GM21360 (cell line): ENCODE results near the gene MERTK.

ENCODE experiments used
- ATAC-seq: cut with Tn5 transposase; IDR thresholded peaks from one replicate; pipeline ENCODE4 v1.9.1; 2021; ENCODE audit warnings: mild to moderate bottlenecking, moderate library complexity; ENCODE audit not compliant: unreplicated experiment

MERTK gene

DNA sequence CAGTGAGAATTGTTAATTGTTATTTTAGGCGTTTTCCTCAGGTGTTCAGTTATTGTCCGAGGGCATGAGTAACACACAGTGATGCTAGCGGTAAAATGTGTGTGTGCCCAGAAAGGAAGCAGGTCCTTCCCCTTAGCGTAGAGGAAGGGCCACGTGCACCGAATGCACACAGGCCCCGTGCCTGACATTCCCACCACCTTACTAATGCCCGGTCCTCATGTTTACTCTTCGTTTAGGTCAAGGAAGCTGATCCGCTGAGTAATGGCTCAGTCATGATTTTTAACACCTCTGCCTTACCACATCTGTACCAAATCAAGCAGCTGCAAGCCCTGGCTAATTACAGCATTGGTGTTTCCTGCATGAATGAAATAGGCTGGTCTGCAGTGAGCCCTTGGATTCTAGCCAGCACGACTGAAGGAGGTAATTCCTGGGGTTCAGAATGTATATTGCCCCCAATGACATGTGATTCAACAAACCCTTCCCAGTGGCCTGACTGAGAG lies 76.7 kb downstream of the MERTK start:
- ATAC-seq: no peak

DNA sequence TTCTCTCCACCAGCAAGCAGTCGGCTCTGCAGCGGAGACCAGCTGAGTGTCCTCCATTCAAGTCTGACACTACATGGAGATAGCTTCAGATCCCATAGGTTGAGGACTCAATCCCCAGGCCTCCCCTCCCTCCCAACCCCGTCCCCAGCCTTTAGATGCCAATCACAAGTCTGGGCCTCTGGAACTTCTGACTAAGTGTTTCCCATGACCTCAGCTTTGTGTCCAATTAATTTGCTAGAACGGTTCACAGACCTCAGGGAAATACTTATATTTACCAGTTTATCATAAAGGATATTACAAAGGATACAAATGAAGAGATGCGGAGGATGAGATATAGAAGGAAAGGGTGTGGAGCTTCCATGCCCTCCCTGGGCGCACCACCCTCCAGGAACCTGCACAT lies 77.4 kb downstream of the MERTK start:
- no peak for ATAC-seq

DNA sequence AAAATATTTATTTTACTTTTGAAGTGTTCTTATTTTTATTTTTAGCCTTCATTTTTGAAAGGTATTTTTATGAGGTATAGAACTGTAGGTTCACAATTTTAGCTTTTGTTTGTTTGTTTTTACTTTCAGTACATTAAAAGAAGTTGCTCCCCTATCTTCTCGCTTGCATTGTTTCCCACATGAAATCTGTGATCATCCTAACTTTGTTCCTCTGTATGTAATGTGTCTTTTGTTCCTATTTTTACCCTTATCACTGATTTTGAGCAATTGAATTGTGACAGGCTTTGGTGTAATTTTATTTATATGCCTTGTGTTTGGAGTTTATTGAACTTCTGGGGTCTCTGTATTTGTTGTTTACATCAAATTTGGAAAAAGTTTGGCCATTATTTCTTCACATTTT lies 78.8 kb downstream of the MERTK start:
- ATAC-seq: no peak

DNA sequence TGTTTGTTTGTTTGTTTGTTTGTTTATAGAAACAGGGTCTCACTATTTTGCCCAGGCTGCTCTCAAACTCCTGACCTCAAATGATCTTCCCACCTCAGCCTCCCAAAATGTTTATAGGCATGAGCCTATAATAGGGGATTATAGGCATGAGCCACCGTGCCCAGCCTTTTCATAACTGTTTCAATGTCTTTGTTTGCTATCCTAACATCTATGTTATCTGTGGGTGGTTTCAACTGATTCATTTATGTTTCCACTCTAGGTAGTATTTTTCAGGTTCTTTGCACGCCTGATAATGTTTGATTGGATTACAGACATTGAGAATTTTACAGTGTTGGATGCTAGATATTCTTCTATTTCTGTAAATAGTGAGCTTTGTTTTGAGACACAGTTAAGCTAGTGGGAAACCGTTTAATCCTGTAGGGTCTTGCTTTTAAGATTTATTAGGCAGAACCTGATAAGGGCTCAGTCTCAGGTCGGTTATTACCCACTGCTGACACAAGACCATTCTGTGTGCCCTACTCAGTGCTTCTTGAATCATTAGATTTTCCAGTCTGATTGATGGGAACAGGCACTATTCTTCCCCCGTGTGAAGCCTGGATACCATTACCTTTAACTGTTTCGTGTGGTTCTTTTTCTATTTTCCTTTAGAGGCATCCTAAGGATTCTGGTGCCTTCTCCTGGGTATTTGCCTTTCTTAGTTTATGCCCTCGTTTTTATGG lies 80.2 kb downstream of the MERTK start:
- ATAC-seq: no peak

DNA sequence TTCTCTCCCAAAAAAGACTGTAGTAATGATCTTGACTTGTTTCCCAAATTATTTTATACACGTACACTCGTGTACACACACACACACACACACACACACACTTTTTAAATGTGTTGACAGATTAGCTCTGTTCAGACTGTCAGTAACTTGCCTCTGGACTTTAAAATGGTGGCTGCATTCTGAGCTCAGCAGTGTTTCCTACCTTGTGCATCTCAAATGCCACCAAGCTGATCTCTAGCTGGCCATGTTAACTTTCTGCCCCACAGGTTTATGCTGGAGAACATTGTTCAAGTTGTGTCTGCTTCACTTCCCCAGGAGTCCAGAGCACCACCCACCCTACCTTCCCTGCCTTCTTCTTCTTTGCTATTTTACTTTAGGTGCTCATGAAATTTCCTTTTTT lies 83.3 kb downstream of the MERTK start:
- ATAC-seq: no peak

DNA sequence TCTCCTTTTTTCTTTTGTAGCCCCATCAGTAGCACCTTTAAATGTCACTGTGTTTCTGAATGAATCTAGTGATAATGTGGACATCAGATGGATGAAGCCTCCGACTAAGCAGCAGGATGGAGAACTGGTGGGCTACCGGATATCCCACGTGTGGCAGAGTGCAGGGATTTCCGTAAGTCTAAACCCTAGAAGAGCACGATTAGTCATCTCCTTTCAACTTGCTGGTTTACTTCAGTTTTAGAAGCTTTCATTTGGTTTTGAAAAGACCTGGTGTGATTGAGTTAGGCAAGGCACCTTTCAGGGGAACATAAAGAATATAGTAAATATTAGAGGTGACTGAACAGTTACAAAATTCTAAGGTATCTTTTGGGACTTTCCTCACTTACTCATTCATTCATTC lies 84.4 kb downstream of the MERTK start:
- no peak for ATAC-seq

DNA sequence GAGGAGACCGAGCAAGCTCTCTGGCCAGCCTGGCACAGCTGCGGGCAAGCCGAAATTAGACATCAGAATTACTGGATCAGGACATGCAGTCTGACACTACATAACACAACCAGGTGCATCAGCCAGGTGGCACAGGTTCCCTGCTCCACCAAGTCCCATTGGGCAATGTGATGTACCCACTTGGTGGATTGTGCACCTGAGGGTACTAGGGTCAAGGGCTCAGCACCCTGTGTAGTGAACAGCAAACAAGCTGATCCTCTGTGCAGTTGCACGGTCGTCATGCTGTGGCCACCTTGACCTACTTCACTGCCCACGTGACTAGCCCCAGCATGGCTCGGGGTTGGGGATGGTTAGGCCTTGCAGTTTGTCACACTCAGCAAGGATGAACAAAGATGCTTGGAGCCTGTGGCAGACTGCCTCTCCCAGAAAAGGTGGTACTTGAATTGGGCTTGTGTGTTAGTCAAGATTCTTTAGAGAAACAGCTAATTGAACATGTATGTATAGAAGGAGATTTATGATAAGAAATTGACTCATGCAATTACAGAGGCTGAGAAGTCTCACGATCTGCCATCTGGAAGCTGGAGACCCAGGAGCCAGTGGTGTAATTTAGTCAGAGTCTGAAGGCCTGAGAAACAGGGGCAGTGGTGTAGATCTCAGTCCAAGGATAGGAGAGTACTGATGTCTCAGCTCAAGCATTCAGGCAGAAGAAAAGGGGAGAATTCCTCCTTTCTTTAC lies 85.2 kb downstream of the MERTK start:
- ATAC-seq: no peak

DNA sequence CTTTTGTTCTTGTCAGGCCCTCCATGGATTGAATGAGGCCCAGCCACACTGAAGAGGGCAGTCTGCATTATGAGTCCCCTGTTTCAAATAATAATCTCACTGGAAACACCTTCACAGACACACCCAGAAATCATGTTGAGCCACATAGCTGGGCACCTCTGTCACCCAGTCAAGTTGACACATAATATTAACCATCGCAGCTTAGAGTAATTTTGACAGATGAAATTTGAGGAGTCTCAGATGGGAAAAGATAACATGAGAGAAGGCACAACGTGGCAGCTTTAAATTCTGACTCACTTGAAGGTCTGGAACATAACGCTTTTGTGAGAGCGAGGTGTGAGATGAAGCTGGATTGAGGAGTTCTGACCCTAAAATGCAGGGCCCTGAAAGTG lies 85.8 kb downstream of the MERTK start:
- no peak for ATAC-seq

DNA sequence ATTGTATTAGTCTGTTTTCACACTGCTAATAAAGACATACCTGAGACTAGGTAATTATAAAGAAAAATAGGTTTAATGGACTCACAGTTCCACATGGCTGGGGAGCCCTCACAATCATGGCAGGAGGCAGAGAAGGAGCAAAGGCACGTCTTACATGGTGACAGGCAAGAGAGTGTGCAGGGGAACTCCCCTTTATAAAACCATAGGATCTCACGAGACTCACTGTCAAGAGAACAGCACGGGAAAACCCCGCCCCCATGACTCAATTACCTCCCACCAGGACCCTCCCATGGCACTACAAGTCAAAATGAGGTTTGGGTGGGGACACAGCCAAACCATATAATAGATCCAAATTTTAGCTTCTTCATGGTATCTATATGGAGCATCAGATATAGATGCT lies 87.1 kb downstream of the MERTK start:
- ATAC-seq: no peak

DNA sequence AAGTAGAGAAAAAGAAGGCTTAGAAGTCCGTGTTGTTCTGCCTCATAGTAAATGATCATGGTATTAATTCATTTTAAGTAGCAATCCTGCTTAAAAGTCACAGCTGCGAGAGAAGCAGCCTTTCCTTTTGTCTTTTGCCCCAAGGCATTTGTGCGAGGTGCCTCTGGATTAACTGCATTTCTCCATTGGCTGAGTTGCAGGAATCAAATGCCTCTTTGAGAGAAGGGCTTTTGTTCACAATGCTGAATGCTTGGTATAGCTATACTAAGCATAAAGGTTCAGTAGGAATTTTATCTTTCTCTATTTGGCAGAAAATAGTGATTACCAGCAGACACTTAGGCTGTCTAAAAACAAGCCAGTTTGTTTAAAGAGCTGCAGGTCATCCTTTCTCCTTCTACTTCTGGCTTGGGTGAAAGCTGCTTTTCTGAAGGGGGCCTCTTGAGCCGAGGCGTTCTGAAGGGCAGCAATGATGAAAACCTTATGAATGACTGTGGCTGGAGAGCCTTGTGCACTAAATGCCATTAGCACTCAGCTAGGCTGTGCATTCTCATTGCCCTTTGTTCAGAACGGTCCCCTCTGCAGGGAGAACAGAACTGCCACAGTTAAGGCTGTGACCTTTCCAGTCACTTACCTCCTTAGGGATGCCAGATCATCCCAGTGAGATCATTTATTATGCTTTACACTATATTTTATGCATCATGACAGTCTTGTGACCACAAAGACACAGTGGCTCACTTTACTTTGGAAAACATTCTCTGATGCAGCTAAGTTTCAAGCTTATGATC lies 87.9 kb downstream of the MERTK start:
- ATAC-seq: no peak

DNA sequence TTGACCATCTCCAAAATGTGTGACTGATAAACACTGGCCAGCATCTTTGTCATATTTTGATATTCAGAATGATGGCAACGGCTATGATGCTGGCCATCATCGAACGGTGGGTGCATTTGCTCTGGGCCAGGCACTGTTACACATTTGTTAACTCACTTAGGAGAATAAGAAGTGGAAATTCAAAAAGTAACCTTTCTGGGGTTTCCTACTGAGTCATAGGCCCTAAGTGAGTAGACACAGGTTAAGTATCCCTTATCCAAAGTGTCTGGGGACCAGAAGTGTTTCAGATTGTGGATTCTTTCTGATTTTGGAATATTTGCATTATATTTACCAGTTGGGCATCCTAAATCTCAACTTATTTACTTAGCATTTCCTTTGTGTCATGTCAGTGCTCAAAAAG lies 92.0 kb downstream of the MERTK start:
- no peak for ATAC-seq

DNA sequence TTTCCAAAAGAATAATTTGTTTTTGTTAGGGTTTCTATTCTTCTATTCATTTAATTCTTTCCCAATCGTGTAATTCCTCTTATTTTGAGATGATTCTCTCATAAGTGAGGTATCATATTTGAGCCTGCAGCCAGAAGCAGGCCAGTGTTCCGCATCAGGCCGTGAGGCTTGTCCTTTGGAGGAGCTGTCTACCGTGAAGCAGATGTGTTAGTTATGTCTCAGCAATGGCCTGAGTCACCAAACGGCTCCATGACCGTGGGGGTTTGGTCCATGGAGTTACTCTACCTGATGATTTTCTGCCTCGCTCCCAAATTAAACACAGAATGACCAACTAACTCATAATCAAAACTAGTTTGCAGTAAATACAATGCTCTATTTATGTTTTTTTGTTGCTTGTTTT lies 92.4 kb downstream of the MERTK start:
- ATAC-seq: no peak

DNA sequence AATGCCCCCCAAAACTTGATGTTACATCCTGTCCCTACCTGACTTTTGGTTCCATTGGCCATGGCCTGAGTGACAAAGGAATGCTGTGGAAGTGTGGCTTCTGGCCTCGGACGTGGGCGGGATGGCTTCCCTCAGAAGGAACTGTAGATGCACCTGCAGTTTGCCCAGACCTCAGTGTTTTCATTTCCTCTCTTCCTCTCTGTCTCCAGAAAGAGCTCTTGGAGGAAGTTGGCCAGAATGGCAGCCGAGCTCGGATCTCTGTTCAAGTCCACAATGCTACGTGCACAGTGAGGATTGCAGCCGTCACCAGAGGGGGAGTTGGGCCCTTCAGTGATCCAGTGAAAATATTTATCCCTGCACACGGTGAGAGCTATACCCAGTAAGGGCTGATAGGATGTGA lies 95.6 kb downstream of the MERTK start:
- no peak for ATAC-seq

DNA sequence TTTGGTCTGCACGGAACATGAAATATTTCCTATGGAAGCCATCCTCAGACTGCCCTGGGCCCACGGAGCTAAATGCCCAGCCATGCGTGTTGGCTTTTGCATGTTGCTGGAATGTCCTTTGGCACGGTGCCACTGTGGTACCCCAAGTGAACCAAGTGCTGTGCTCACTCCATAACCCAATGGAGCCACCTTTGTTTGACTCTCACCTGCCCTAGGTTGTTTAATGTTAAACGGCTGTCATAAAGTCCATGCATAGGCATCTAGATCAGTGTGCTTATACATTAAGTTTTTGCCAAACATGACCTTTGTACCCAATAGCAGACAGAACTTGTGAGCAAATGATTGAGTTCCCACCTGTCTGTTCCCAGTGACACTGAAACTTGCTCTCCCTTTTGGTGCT lies 96.7 kb downstream of the MERTK start:
- no peak for ATAC-seq

DNA sequence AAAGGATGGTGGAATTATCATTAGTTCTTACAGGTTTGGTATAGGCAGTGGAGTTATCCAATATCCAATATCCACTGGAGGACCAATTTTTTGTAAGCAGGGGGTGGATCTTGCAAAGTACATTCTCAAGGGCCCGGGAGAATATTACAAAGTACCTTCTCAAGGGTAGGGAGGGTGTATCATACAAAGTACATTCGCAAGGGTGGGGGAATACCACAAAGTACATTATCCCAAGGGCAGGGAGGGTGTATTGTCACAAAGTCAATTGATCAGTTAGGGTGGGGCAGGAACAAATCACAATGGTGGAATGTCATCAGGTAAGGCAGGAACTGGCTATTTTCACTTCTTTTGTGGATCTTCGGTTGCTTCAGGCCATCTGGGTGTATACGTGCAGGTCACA lies 101.4 kb downstream of the MERTK start:
- ATAC-seq: no peak

DNA sequence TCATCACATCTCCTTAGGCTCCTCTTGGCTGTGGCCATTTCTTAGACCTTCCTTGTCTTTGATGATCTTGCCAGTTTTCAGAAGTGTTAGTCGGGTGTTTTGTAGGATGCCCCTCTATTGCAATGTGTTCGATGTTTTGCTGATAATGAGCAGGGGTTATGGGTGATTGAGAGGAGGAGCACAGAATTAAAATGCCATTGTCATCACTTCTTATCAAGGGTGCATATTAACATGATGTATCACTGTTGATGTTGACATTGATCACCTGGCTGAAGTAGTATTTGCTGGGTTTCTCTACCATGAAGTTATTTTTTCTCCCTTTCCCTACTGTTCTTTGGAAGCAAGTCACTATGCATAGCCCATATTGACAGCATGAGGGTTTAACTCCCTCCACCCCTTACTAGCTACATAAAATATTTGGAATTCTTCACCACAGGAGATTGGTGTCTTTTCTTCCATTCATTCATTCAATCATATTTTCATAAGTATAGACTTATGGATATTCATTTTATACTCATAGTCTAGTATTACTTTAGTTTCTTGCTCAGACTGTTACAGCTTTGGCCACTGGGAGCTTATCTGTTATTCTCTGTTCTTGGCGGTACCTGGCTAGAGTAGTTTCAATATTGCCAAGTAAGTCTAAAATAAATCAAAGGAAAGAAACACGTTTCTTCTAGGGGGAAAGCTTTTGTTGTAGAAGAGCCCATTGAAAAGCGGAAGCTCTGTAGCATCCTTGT lies 102.2 kb downstream of the MERTK start:
- no peak for ATAC-seq

DNA sequence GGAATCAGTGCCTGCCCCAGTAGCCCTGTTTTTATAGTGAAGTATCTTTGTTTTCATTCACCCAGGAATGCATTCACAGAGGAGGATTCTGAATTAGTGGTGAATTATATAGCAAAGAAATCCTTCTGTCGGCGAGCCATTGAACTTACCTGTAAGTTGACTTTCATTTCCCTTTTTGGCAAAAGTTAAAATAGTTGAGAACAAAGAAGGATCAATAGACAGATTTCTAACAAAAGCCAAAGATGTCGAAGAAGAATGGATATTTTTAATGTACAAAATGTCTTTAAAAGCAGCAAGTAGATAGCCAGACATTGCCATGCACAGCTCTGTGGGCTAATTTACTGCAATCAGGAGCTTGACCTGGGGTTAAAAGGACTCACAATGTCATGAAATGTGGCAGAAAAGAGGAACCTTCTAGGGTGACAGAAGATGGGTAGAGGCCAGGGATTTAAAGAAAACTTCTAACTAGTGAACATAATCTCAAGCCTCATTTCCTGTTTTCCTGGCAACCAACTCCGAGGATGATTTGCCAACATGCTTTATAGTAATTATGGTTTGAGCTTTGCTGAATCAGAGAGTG lies 102.8 kb downstream of the MERTK start:
- ATAC-seq: no peak

DNA sequence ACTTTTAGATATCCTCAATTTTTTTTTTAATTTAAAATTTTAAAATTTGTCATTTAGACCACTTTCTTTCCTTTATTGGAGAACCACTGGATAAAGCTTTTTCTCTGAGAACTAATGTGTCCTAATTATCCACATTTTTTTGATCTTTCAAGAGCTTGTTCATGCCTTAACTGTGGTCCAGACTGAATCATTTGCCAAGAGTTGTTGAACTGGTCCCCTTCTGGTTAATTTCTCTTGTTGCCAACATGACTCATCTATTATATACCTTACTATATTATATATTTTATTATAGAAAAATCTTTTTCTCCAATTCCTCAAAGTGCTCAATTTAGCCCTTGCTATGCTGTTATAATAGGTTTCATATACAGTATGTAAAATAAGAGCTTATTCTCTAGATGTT lies 103.5 kb downstream of the MERTK start:
- no peak for ATAC-seq

DNA sequence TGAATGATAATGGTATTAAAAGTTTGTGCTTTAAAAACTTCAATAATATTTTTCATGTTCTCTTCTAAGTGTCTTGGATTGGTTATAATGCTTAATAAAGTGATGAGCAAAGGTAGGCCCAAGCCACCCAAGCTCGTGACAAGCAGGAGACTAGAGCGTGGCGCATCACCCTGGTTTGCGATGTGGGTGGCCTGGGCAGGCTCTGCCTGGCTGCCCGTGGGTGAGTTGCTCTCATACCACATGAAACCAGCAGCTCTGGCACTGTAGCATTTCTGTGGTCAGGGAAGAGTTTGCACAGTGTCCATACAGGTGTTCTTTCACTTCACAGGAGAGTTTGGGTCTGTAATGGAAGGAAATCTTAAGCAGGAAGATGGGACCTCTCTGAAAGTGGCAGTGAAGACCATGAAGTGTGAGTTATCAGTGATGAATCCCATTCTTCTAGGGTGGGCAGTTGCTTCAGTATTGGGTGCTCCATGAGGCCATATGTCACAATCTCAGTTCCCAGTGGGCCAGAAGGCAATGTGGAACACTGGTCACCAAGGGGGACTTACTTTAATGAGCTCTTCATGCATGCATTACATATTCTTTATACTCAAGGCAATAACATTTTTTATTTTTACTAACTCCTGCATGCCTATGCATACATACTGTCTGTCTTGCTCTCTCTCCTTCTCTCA lies 105.3 kb downstream of the MERTK start:
- no peak for ATAC-seq

DNA sequence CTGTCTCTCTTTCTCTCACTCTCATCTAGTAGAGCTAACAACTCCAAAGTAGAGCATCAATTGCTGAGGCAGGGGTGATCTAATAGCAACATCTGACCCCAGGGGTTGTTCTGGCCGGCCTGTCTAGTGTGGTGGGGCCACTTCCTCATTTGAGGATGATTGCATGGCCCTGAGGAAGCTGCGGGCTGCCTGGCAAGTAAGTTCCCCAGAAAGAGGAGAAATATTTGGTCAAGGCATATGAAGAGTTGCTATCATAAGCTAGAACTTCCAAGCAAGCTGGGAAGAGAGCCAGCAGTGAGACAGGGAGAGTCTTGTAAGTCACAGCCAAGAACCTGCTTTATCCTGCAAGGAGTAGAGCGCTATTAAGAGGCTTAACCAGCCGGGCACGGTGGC lies 105.8 kb downstream of the MERTK start:
- ATAC-seq: peak; percentile 56
